A549 (cell line): ENCODE results near the gene KRABD2.
A peak's percentile ranks its signal among the peaks of the same experiment; 100 is the strongest.

Experiments used
- ATAC-seq, 2 experiments: fragments of 200-7000 bp in 1 of 2; fragments of >200 bp in 1 of 2; cut with Nextera tagmentation in 1 of 2; cut with Tn5 transposase in 1 of 2; 3 replicates each; pipeline versions ENCODE4 v1.8.0 to v1.9.1; 2018 to 2020; ENCODE audit warnings: mild to moderate bottlenecking in 1 of 2, moderate library complexity in 1 of 2
- CTCF ChIA-PET: fragments of 300-600 bp; sonication (Branson Sonifier 250); formaldehyde crosslinking; extraction: SDS; loops from one replicate; lab custom pipeline; 2021; ENCODE audit warnings: antibody characterized with exemption, inconsistent platforms; lab: Yijun Ruan, JAX
- POLR2A ChIA-PET: fragments of 350-600 bp; formaldehyde crosslinking; extraction: SDS; loops from one replicate; lab custom pipeline; 2021; ENCODE audit warnings: antibody characterized with exemption, inconsistent platforms; lab: Yijun Ruan, JAX
- DNase-seq, 2 experiments: peaks; one replicate each; pipeline versions ENCODE4 v3.0.0 to v3.0.0-alpha.2; 2011 to 2016; ENCODE audit warnings: low read depth in 1 of 2, low spot score in 1 of 2
- FAIRE-seq: peaks from 2 replicates; lab custom pipeline; 2011; peaks lifted over from hg19 to GRCh38; lab: Jason Lieb, UNC
- H3K27ac ChIP-seq, 2 experiments: fragments of >200 bp; sonication (Bioruptor Twin); formaldehyde crosslinking; 3 replicates each; pipeline ENCODE4 v1.5.1; 2016 to 2017
- H3K4me1 ChIP-seq: fragments of >200 bp; sonication (Bioruptor Twin); formaldehyde crosslinking; 3 replicates; pipeline ENCODE4 v1.6.1; 2016
- H3K4me2 ChIP-seq: fragments of >200 bp; sonication (Bioruptor Twin); formaldehyde crosslinking; 3 replicates; pipeline ENCODE4 v1.6.1; 2016
- H3K4me3 ChIP-seq: fragments of >200 bp; sonication (Bioruptor Twin); formaldehyde crosslinking; 3 replicates; pipeline ENCODE4 v1.5.1; 2016
- H3K9me3 ChIP-seq: fragments of >200 bp; sonication (Bioruptor Twin); formaldehyde crosslinking; 3 replicates; pipeline ENCODE4 v1.6.1; 2016
- CBX2 ChIP-seq: fragments of 200-600 bp; sonication (generic); IDR thresholded peaks from 2 replicates; pipeline ENCODE4 v1.6.1; 2016; ENCODE audit warnings: low read depth, mild to moderate bottlenecking, borderline replicate concordance
- EP300 ChIP-seq, 2 experiments: fragments of >200 bp; sonication (Bioruptor Twin); formaldehyde crosslinking; IDR thresholded peaks; 2 replicates in 1 of 2; 3 replicates in 1 of 2; pipeline ENCODE4 v1.6.1; 2016 to 2017
- FOSL2 ChIP-seq, 2 experiments: fragments of 450-650 bp in 1 of 2; fragments of >200 bp in 1 of 2; sonication (Bioruptor Twin) in 1 of 2; formaldehyde crosslinking; IDR thresholded peaks; 2 replicates each; pipeline versions ENCODE4 v1.5.0 to v1.6.1; 2016 to 2020; ENCODE audit warnings: mild to moderate bottlenecking in 1 of 2, moderate library complexity in 1 of 2
- HOXB5 ChIP-seq: fragments of 250-450 bp; sonication (Bioruptor Pico); IDR thresholded peaks from 2 replicates; pipeline ENCODE4 v1.5.0; 2020; ENCODE audit warnings: mild to moderate bottlenecking, moderate library complexity
- JUN ChIP-seq, 2 experiments: fragments of >200 bp; sonication (Bioruptor Twin); formaldehyde crosslinking; IDR thresholded peaks; 2 replicates in 1 of 2; 3 replicates in 1 of 2; pipeline ENCODE4 v1.6.1; 2016 to 2017
- KDM5A ChIP-seq: fragments of 200-600 bp; sonication (generic); IDR thresholded peaks from 2 replicates; pipeline ENCODE4 v1.6.1; 2016; ENCODE audit warnings: antibody characterized with exemption, mild to moderate bottlenecking
- MAFK ChIP-seq: fragments of 450-650 bp; IDR thresholded peaks from 2 replicates; pipeline ENCODE4 v1.6.1; 2014; ENCODE audit not compliant: partially characterized antibody
- NPAS2 ChIP-seq: fragments of 250-450 bp; sonication (Bioruptor Pico); IDR thresholded peaks from 2 replicates; pipeline ENCODE4 v1.8.0; 2022; ENCODE audit warnings: mild to moderate bottlenecking, moderate library complexity, borderline replicate concordance
- POLR2A ChIP-seq: IDR thresholded peaks from 2 replicates; pipeline ENCODE4 v1.6.1; 2012; ENCODE audit warnings: mild to moderate bottlenecking, low read length
- RAD21 ChIP-seq, 2 experiments: fragments of >200 bp in 1 of 2; sonication (Bioruptor Twin) in 1 of 2; formaldehyde crosslinking in 1 of 2; IDR thresholded peaks in 1 of 2; conservative IDR thresholded peaks in 1 of 2; 2 replicates in 1 of 2; 3 replicates in 1 of 2; pipeline ENCODE4 v1.6.1; 2012 to 2018; ENCODE audit warnings: inconsistent platforms in 1 of 2
- SMC3 ChIP-seq: fragments of >200 bp; sonication (Bioruptor Twin); formaldehyde crosslinking; IDR thresholded peaks from 3 replicates; pipeline ENCODE4 v1.6.1; 2018; ENCODE audit warnings: inconsistent platforms
- TP53 ChIP-seq: fragments of 250-450 bp; sonication (Bioruptor Pico); IDR thresholded peaks from 2 replicates; pipeline ENCODE4 v1.5.0; 2021; ENCODE audit warnings: mild to moderate bottlenecking, moderate library complexity
- ZC3H11A ChIP-seq: fragments of 450-650 bp; IDR thresholded peaks from 2 replicates; pipeline ENCODE4 v1.6.1; 2014; ENCODE audit warnings: antibody characterized with exemption, mild to moderate bottlenecking
- ZSCAN20 ChIP-seq: fragments of 250-450 bp; sonication (Bioruptor Pico); IDR thresholded peaks from 2 replicates; pipeline ENCODE4 v1.8.0; 2022; ENCODE audit warnings: mild to moderate bottlenecking, moderate library complexity
- WGBS: methylation state at CpG from one replicate; pipeline ENCODE4 v1.1.6; 2017; ENCODE audit errors: missing lambda C conversion rate; 5-methylcytosine and 5-hydroxymethylcytosine counted together
- TF ChIP-seq, protein P1 (sequence below): fragments of >200 bp; sonication (Bioruptor Twin); formaldehyde crosslinking; IDR thresholded peaks from 3 replicates; pipeline ENCODE4 v1.5.1; 2016
- TF ChIP-seq, protein P2 (sequence below): fragments of 150-350 bp; IDR thresholded peaks from 2 replicates; pipeline ENCODE4 v1.6.1; 2014; ENCODE audit warnings: low read depth, mild to moderate bottlenecking, low read length

Gene KRABD2

DNA sequence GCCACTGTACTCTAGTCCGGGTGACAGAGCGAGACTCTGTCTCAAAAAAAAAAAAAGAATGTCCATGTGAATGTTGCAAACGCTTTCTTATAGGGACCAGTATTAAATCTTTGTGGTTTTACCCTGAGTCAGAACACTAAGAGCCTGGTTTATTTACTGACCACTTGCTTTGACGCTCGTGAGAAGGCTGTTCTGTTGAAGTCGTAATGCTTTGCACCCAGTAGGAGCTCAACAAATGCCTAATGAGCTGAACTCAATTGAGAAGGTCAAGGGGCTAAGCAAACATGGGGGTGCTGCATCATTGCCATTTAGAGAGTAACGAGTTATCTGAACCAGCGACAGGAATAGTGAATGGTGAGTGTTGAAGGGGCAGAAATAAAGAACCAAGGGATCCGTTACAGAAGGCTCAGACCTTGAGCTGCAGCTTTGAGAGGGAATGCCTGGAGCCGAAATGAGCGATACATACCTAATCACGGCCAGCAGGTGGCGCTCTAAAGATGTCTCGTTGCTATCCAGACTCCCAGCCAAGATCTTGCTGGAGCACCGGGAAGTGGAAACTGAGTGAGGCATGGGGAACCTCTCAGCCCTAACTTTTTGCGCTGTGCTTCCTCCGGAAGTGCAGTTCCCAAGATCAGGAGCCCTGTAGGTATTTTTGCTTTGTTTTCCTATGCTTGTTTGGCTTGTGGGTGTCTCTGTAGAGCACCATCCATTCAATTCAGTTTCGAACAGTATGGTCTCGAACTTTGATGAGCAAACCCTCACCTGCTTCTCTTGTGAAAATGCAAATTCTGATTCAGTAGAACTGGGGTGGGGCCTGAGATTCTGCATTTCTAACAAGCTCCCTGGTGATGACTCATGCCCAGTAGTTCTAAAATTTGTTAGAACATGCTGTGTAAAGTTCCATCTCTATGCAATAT is 33.7 kb upstream of the KRABD2 start:
- peaks cover 6% of the 10 kb centered on the region; the same call in 2 of the 3 replicates for H3K4me1 ChIP-seq
- ATAC-seq (peak; percentile 91 to 97), FAIRE-seq (peak; percentile 73), DNase-seq (peak; percentile 79 to 91)
- WGBS: 26% methylated on average over 19 of the region's 19 CpGs
- H3K4me3 ChIP-seq: no peak overlapping the region
- H3K4me2 ChIP-seq: peak overlapping the region; percentile 62
- H3K27ac ChIP-seq: no peak overlapping the region
- ChIA-PET CTCF (interaction anchor here (0.5 to 9.9 kb wide), 67 partner anchors 8 to 1382 kb away, joined by 3 to 112 read pairs (median 4); partner anchors contain the start of genes CCDC42, NDEL1 and RNF222), POLR2A (interaction anchor here (1.1 to 1.2 kb wide), 4 partner anchors 25 to 27 kb away, joined by 3 to 7 read pairs (median 4); partner anchors contain the start of gene NDEL1)
- TF ChIP-seq RAD21 (conservative IDR thresholded peaks at IDR 0.05 in 1 of 2, IDR thresholded peaks at IDR 0.05 in 1 of 2) (peak; percentile 90), NPAS2 (no peak), FOSL2 (IDR thresholded peaks at IDR 0.05) (no peak), FOSL2 (CRISPR knock-in tag; IDR thresholded peaks at IDR 0.05) (peak; percentile 67), SMC3 (peak; percentile 96)
- TF ChIP-seq, protein P1, sequence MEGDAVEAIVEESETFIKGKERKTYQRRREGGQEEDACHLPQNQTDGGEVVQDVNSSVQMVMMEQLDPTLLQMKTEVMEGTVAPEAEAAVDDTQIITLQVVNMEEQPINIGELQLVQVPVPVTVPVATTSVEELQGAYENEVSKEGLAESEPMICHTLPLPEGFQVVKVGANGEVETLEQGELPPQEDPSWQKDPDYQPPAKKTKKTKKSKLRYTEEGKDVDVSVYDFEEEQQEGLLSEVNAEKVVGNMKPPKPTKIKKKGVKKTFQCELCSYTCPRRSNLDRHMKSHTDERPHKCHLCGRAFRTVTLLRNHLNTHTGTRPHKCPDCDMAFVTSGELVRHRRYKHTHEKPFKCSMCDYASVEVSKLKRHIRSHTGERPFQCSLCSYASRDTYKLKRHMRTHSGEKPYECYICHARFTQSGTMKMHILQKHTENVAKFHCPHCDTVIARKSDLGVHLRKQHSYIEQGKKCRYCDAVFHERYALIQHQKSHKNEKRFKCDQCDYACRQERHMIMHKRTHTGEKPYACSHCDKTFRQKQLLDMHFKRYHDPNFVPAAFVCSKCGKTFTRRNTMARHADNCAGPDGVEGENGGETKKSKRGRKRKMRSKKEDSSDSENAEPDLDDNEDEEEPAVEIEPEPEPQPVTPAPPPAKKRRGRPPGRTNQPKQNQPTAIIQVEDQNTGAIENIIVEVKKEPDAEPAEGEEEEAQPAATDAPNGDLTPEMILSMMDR: peak; percentile 96
- H3K9me3 ChIP-seq: no peaks in the 10 kb centered on the region

DNA sequence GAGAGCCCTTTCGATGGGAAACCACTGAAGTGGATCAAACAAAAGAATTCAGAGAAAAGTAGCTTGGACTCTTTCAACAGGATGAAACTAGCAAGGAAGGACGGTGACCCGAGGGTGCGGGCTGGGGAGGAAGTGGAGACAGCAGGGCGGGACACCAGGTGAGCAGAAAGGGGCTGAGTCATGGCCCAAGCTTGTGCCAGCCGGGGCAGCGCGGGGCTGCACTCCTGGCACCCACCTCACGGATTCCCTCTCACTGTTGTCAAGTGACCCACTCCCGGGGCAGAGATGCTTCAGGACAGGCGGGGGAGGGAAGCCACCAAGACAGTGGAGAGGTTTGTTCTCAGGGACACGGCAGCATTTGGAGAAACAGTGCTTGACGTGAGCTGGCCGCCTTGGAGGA is 31.9 kb upstream of the KRABD2 start:
- CTCF ChIA-PET: interaction anchor here (1.8 to 9.9 kb wide), 6 partner anchors 10 to 378 kb away, joined by 6 to 112 read pairs (median 31); partner anchors contain the start of gene RNF222
- POLR2A ChIA-PET: interaction anchor here (0.8 kb wide), 1 partner anchor 25 kb away, joined by 3 read pairs; the partner anchor contains the start of gene RPL26
- WGBS: 63% methylated on average over 14 of the region's 14 CpGs
- H3K27ac ChIP-seq: peak overlapping the region in 1 of 2 experiments; percentile 17; a peak in 1 of 6 replicates
- H3K4me1 ChIP-seq: peaks cover 6% of the 10 kb centered on the region; the same call in 2 of the 3 replicates
- H3K4me2 ChIP-seq: 0 out of 3 replicates have a peak overlapping the region, but pooled peaks have one; percentile 14
- H3K9me3 ChIP-seq: no peaks in the 10 kb centered on the region
- TF ChIP-seq CBX2 (no peak), MAFK (peak; percentile 29), FOSL2 (IDR thresholded peaks at IDR 0.05) (no peak), FOSL2 (CRISPR knock-in tag; IDR thresholded peaks at IDR 0.05) (peak; percentile 7; the same call in 1 of the 2 replicates)
- peak; percentile 4 to 13; a peak in 2 of 6 replicates for ATAC-seq
- H3K4me3 ChIP-seq: no peak overlapping the region
- no peak for FAIRE-seq
- DNase-seq: peak; percentile 33 to 44

GRCh38 chr17:8406174-8406573 is 29.7 kb upstream of the KRABD2 start:
- CTCF ChIA-PET: interaction anchor here (0.7 to 9.9 kb wide), 4 partner anchors 15 to 488 kb away, joined by 3 to 112 read pairs (median 4); no protein-coding TSS in a partner anchor

More at GRCh38 chr17:8406174-8406573, 29.7 kb upstream of the KRABD2 start:
- Histone ChIP-seq H3K27ac (no peak overlapping the region), H3K9me3 (no peaks in the 10 kb centered on the region), H3K4me3 (no peak overlapping the region), H3K4me1 (peaks cover 6% of the 10 kb centered on the region; the same call in 2 of the 3 replicates), H3K4me2 (no peak overlapping the region)
- no peak for FAIRE-seq
- no peak for DNase-seq
- TF ChIP-seq ZSCAN20: no peak
- no peak for TF ChIP-seq TP53 (CRISPR knock-in tag)
- TF ChIP-seq, protein P2, sequence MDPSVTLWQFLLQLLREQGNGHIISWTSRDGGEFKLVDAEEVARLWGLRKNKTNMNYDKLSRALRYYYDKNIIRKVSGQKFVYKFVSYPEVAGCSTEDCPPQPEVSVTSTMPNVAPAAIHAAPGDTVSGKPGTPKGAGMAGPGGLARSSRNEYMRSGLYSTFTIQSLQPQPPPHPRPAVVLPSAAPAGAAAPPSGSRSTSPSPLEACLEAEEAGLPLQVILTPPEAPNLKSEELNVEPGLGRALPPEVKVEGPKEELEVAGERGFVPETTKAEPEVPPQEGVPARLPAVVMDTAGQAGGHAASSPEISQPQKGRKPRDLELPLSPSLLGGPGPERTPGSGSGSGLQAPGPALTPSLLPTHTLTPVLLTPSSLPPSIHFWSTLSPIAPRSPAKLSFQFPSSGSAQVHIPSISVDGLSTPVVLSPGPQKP: no peak
- TF ChIP-seq ZC3H11A: no peak
- TF ChIP-seq EP300 (IDR thresholded peaks at IDR 0.05): no peak
- TF ChIP-seq HOXB5: no peak
- no peak for TF ChIP-seq POLR2A
- TF ChIP-seq KDM5A: no peak
- no peak for TF ChIP-seq JUN (IDR thresholded peaks at IDR 0.05)
- POLR2A ChIA-PET: interaction anchor here (1.3 kb wide), 1 partner anchor 23 kb away, joined by 3 read pairs; no protein-coding TSS in a partner anchor
- no peak for ATAC-seq
- 32% methylated on average over 2 of the region's 2 CpGs for WGBS
